Thyroid gland (tissue), 4 donors: ENCODE measurements around the gene NIF3L1. TPM values are rescaled to one million over a fixed set of nuclear protein-coding genes. Genes with fewer than 3 reads are reported as not detected.

Experiments
- DNase-seq, 2 donors: peaks; one replicate each; pipeline ENCODE4 v3.0.0-alpha.2; 2019
- H3K27ac ChIP-seq, 3 donors: fragments of 200-600 bp; sonication (generic); 1 replicate in 2 of 3; 2 replicates in 1 of 3; pipeline ENCODE4 v1.5.1; 2016 to 2019; ENCODE audit warnings: mild to moderate bottlenecking in 1 of 3, moderate library complexity in 1 of 3
- H3K27me3 ChIP-seq: fragments of 200-600 bp; sonication (generic); one replicate; pipeline ENCODE4 v1.5.1; 2019
- H3K36me3 ChIP-seq, 2 donors: fragments of 200-600 bp; sonication (generic); one replicate each; pipeline ENCODE4 v1.5.1; 2016 to 2019
- H3K4me1 ChIP-seq, 2 donors: fragments of 200-600 bp; sonication (generic); one replicate each; pipeline ENCODE4 v1.5.1; 2017 to 2019
- H3K4me3 ChIP-seq, 3 donors: fragments of 200-600 bp; sonication (generic); replicated peaks in 1 of 3; 1 replicate in 2 of 3; 2 replicates in 1 of 3; pipeline ENCODE4 v1.5.1; 2016; ENCODE audit warnings: mild to moderate bottlenecking in 1 of 3
- H3K9me3 ChIP-seq: fragments of 200-600 bp; sonication (generic); one replicate; pipeline ENCODE4 v1.5.1; 2017
- CTCF ChIP-seq, 6 experiments: fragments of 200-600 bp in 3 of 6; fragments of 450-650 bp in 3 of 6; sonication (generic) in 3 of 6; IDR thresholded peaks; one replicate each; pipeline ENCODE4 v1.5.1; 2016 to 2019; ENCODE audit warnings: antibody characterized with exemption in 6 of 6, mild to moderate bottlenecking in 2 of 6, inconsistent platforms in 1 of 6, moderate library complexity in 1 of 6
- POLR2A ChIP-seq, 2 donors: fragments of 450-650 bp; IDR thresholded peaks; one replicate each; pipeline ENCODE4 v1.6.1; 2017; ENCODE audit warnings: antibody characterized with exemption in 2 of 2, mild to moderate bottlenecking in 2 of 2, moderate library complexity in 1 of 2
- WGBS, 2 donors: methylation state at CpG; one replicate each; pipeline ENCODE4 v1.1.5; 2017; 5-methylcytosine and 5-hydroxymethylcytosine counted together
- intact Hi-C: fragments of 100-400 bp; cut with DNase I; formaldehyde crosslinking; loops from one replicate; pipeline ENCODE4 v1.15.1; 2023
- total RNA-seq, 4 donors: library from RNA; depleted of rRNA; stranded (reverse); fragments of >200 nt; gene quantifications; one replicate each; pipeline ENCODE4 v1.2.3, GENCODE V29; 2016

The NIF3L1 gene
- total RNA-seq, 4 donors from 2014 or later, result 16.9 to 32.2 (median 27.2) TPM

- peaks cover 27 to 67% of the 10 kb centered on the region in 2 donors for H3K36me3 ChIP-seq
- no peaks in the 10 kb centered on the region for H3K9me3 ChIP-seq
- intact Hi-C loops, result no loop called here
- H3K27ac ChIP-seq, result no peak overlapping the region
- TF ChIP-seq POLR2A (IDR thresholded peaks at IDR 0.05) (no peak), CTCF (IDR thresholded peaks at IDR 0.05) (no peak)
- no peak for DNase-seq
- H3K4me3 ChIP-seq, result no peak overlapping the region
- 90 to 94% methylated on average over 6 of the region's 6 CpGs for WGBS, 2 donors
- H3K4me1 ChIP-seq, result no peaks in the 10 kb centered on the region
- H3K27me3 ChIP-seq, result no peaks in the 10 kb centered on the region
Measured at GRCh38 chr2:200922439-200922838, 33.3 kb downstream of the NIF3L1 start.

GRCh38 chr2:200929334-200930249 is 40.4 kb downstream of the NIF3L1 start:
- intact Hi-C loops, result no loop called here
- H3K36me3 ChIP-seq, result peaks cover 4 to 31% of the 10 kb centered on the region in 2 donors

GRCh38 chr2:200930947-200931626 is 41.9 kb downstream of the NIF3L1 start:
- Histone ChIP-seq H3K36me3 (peaks cover 4 to 32% of the 10 kb centered on the region in 2 donors), H3K9me3 (no peaks in the 10 kb centered on the region), H3K27me3 (no peaks in the 10 kb centered on the region), H3K4me1 (no peaks in the 10 kb centered on the region), H3K4me3 (no peak overlapping the region), H3K27ac (no peak overlapping the region)
- DNase-seq, result no peak
- intact Hi-C loops, result no loop called here
- TF ChIP-seq CTCF (IDR thresholded peaks at IDR 0.05), result no peak
- no peak for TF ChIP-seq POLR2A (IDR thresholded peaks at IDR 0.05)
- 81 to 86% methylated on average over 3 of the region's 3 CpGs for WGBS, 2 donors

More at GRCh38 chr2:200929334-200930249, 40.4 kb downstream of the NIF3L1 start:
- H3K9me3 ChIP-seq, result no peaks in the 10 kb centered on the region
- H3K4me1 ChIP-seq, result no peaks in the 10 kb centered on the region
- WGBS, 2 donors, result 90 to 97% methylated on average over 2 of the region's 2 CpGs
- H3K27ac ChIP-seq, result no peak overlapping the region
- no peak for DNase-seq
- no peaks in the 10 kb centered on the region for H3K27me3 ChIP-seq
- no peak for TF ChIP-seq POLR2A (IDR thresholded peaks at IDR 0.05)
- TF ChIP-seq CTCF (IDR thresholded peaks at IDR 0.05), result no peak
- no peak overlapping the region for H3K4me3 ChIP-seq

GRCh38 chr2:200939832-200940231 is 50.7 kb downstream of the NIF3L1 start:
- Histone ChIP-seq H3K27ac (no peak overlapping the region), H3K27me3 (no peaks in the 10 kb centered on the region), H3K9me3 (no peaks in the 10 kb centered on the region), H3K4me1 (no peaks in the 10 kb centered on the region), H3K4me3 (no peak overlapping the region), H3K36me3 (peaks cover 20 to 41% of the 10 kb centered on the region in 2 donors)
- TF ChIP-seq CTCF (IDR thresholded peaks at IDR 0.05), result no peak
- TF ChIP-seq POLR2A (IDR thresholded peaks at IDR 0.05), result no peak
- DNase-seq, result no peak
- 96 to 100% methylated on average over 1 of the region's 1 CpG for WGBS, 2 donors
- intact Hi-C loops, result no loop called here
